Right lobe of liver (tissue), 4 donors: Measurements from ENCODE around the gene SLC6A3.

Experiments used
- CTCF ChIP-seq, 4 donors: fragments of 200-600 bp in 3 of 4; fragments of 450-650 bp in 1 of 4; IDR thresholded peaks; one replicate each; pipeline versions ENCODE4 v1.5.1 to v1.8.0; 2016 to 2022; ENCODE audit warnings: antibody characterized with exemption in 4 of 4, mild to moderate bottlenecking in 2 of 4
- POLR2A ChIP-seq: fragments of 450-650 bp; IDR thresholded peaks from one replicate; pipeline ENCODE4 v1.6.1; 2017; ENCODE audit warnings: antibody characterized with exemption, mild to moderate bottlenecking
- donor health status: DM: no; HTN: no; CAD: no.
- donor health status: DM: no; HTN: no; CAD: no.
- donor health status: DM: no; HTN: yes; CAD: no.

GRCh38 chr5:1492757-1493156 is 47.5 kb upstream of the SLC6A3 start:
- TF ChIP-seq CTCF (IDR thresholded peaks at IDR 0.05) (no peak), POLR2A (no peak)
